Kidney epithelial cell (primary cell): ENCODE data around the gene ANXA6. TPM values are rescaled to one million over a fixed set of nuclear protein-coding genes. Genes with fewer than 3 reads are reported as not detected.

ENCODE experiments used
- DNase-seq: peaks from one replicate; pipeline ENCODE4 v3.0.0-alpha.2; 2010; ENCODE audit warnings: low read depth
- H3K27me3 ChIP-seq: 2 replicates; pipeline ENCODE4 v1.6.0; 2011; ENCODE audit warnings: low read length; ENCODE audit not compliant: control insufficient read depth, insufficient read depth
- H3K36me3 ChIP-seq: 2 replicates; pipeline ENCODE4 v1.5.1; 2011; ENCODE audit warnings: low read length; ENCODE audit not compliant: control insufficient read depth, insufficient read depth
- H3K4me3 ChIP-seq: 2 replicates; pipeline ENCODE4 v1.5.1; 2011; ENCODE audit warnings: low read depth, mild to moderate bottlenecking, control low read depth, low read length
- total RNA-seq: library from RNA; depleted of rRNA; stranded (reverse); fragments of >200 nt; gene quantifications from 2 replicates; pipeline ENCODE4 v1.2.3, GENCODE V29; 2015
- TF ChIP-seq, protein P1 (sequence below): IDR thresholded peaks from 2 replicates; pipeline ENCODE4 v1.5.1; 2011; ENCODE audit warnings: mild to moderate bottlenecking, moderate library complexity, low read length, control low read depth, inconsistent platforms; ENCODE audit not compliant: insufficient read depth, poor library complexity, severe bottlenecking

The ANXA6 gene
- total RNA-seq, 1 donor from 2014 or later = 59.9 TPM

- TF ChIP-seq, protein P1, sequence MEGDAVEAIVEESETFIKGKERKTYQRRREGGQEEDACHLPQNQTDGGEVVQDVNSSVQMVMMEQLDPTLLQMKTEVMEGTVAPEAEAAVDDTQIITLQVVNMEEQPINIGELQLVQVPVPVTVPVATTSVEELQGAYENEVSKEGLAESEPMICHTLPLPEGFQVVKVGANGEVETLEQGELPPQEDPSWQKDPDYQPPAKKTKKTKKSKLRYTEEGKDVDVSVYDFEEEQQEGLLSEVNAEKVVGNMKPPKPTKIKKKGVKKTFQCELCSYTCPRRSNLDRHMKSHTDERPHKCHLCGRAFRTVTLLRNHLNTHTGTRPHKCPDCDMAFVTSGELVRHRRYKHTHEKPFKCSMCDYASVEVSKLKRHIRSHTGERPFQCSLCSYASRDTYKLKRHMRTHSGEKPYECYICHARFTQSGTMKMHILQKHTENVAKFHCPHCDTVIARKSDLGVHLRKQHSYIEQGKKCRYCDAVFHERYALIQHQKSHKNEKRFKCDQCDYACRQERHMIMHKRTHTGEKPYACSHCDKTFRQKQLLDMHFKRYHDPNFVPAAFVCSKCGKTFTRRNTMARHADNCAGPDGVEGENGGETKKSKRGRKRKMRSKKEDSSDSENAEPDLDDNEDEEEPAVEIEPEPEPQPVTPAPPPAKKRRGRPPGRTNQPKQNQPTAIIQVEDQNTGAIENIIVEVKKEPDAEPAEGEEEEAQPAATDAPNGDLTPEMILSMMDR = no peak
- Histone ChIP-seq H3K4me3 (no peak overlapping the region), H3K36me3 (peaks cover 3% of the 10 kb centered on the region), H3K27me3 (no peaks in the 10 kb centered on the region)
- no peak for DNase-seq
Measured at GRCh38 chr5:151140686-151141459, 16.7 kb downstream of the ANXA6 start.

- Histone ChIP-seq H3K27me3 (no peaks in the 10 kb centered on the region), H3K4me3 (no peak overlapping the region), H3K36me3 (peaks cover 3% of the 10 kb centered on the region)
- TF ChIP-seq, protein P1 = no peak
- DNase-seq = no peak
Measured at GRCh38 chr5:151139646-151140045, 17.9 kb downstream of the ANXA6 start.

- no peaks in the 10 kb centered on the region for H3K27me3 ChIP-seq
- H3K36me3 ChIP-seq = peaks cover 3% of the 10 kb centered on the region
- TF ChIP-seq, protein P1 = no peak
- no peak for DNase-seq
- no peak overlapping the region for H3K4me3 ChIP-seq
Measured at GRCh38 chr5:151139015-151139414, 18.6 kb downstream of the ANXA6 start.

DNA sequence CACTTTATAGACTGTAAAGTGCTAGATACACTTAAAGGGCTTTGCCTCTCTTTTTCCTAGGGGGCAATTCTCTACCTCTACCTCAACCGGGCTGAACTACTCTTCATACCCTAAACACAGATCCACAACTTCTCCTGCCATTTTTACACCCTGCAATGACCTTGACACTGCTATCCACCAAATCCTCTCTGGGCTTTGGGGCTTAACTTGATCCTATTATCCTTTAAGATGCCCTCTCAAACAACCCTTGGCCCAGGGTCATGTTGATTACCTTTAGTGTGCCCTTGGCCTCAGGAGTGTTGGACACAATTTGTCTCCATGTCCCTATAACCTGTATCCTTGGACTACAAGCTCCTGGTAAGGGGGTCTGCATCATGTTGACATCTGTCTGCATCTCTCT lies 19.5 kb downstream of the ANXA6 start:
- DNase-seq = no peak
- H3K36me3 ChIP-seq = peaks cover 3% of the 10 kb centered on the region
- TF ChIP-seq, protein P1 = no peak
- no peak overlapping the region for H3K4me3 ChIP-seq
- H3K27me3 ChIP-seq = no peaks in the 10 kb centered on the region

DNA sequence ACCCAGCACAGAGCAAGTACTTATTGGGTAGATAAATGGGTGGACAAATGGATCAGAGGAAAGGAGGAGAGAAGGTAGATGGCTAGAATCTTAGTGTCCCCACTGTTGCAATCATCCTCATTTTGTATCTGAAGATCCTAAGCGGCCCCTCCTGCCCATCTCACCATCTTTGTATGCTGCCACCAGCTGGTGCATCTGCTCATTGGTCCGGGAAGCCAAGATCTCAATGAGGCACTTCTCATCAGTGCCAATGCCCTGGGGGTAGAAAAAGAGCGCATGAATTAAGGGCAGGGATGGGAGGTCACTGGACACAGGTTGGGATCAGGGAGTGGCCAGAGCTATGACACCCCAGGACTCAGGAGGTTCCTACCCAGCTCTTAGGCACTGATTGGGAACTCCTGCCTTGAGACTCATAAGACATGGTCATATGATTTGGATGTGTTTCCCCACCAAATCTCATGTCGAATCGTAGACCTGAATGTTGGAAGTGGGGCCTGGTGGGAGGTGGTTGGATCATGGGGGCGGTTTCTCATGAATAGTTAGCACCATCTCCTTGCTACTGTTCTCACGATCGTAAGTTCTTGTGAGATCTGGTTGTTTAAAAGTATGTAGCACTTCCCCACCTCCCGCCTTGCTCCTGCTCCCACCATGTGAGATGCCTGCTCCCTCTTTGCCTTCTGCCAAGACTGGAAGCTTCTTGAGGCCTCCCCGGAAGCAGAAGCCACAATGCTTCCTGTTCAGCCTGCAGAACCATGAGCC lies 20.3 kb downstream of the ANXA6 start:
- Histone ChIP-seq H3K27me3 (no peaks in the 10 kb centered on the region), H3K36me3 (peaks cover 3% of the 10 kb centered on the region), H3K4me3 (no peak overlapping the region)
- TF ChIP-seq, protein P1 = no peak
- no peak for DNase-seq
